ENCODE data around the gene HRH2. TPM values are rescaled to one million over a fixed set of nuclear protein-coding genes. Genes with fewer than 3 reads are reported as not detected.
A peak's percentile ranks its signal among the peaks of the same experiment; 100 is the strongest.

The HRH2 gene
- total and polyA plus RNA-seq, 7 experiments from 2014 or later = 5.0 to 26.3 (median 8.0) TPM

- H3K27ac Mint-ChIP-seq = peak overlapping the region in 5 of 9 donors; percentile 12 to 70 (median 63)
- Histone ChIP-seq H3K4me1 (ENCODE audit: control insufficient read depth in 2 of 2, insufficient read depth in 2 of 2, low read length in 2 of 2) (peaks cover 0 to 20% of the 10 kb centered on the region in 2 donors), H3K9me3 (ENCODE audit: control insufficient read depth in 2 of 3, low read length in 3 of 3) (no peaks in the 10 kb centered on the region), H3K27ac (ENCODE audit: low read depth, low read length) (no peak overlapping the region), H3K27me3 (ENCODE audit: control insufficient read depth in 2 of 2, insufficient read depth in 2 of 2, low read length in 2 of 2) (no peaks in the 10 kb centered on the region), H3K36me3 (ENCODE audit: control insufficient read depth in 2 of 3, insufficient read depth in 3 of 3, low read length in 3 of 3) (peaks cover 0 to 40% (median 10%) of the 10 kb centered on the region in 3 experiments), H3K4me3 (ENCODE audit: low read length) (no peak overlapping the region)
- peaks cover 7 to 33% (median 18%) of the 10 kb centered on the region in 5 donors for H3K36me3 Mint-ChIP-seq
- CTCF ChIA-PET = interaction anchor here (0.6 kb wide), 1 partner anchor 20 kb away, joined by 3 read pairs; no protein-coding TSS in a partner anchor
- intact Hi-C loops (cut with micrococcal nuclease) = no loop called here
- H3K27me3 Mint-ChIP-seq = no peaks in the 10 kb centered on the region
- H3K4me3 Mint-ChIP-seq = no peak overlapping the region
- ATAC-seq = no peak
- POLR2A ChIA-PET = interaction anchor here (1.0 kb wide), 1 partner anchor 10 kb away, joined by 3 read pairs; no protein-coding TSS in a partner anchor
- H3K9me3 Mint-ChIP-seq = no peaks in the 10 kb centered on the region
- DNase-seq = no peak
- H3K4me1 Mint-ChIP-seq = peaks cover 40 to 93% (median 72%) of the 10 kb centered on the region in 7 donors
These were observed 23.4 kb downstream of the HRH2 start for GRCh38 chr5:175681045-175681967.

- Histone ChIP-seq H3K9me3 (ENCODE audit: control insufficient read depth in 2 of 3, low read length in 3 of 3) (no peaks in the 10 kb centered on the region), H3K36me3 (ENCODE audit: control insufficient read depth in 2 of 3, insufficient read depth in 3 of 3, low read length in 3 of 3) (peaks cover 0 to 46% (median 12%) of the 10 kb centered on the region in 3 experiments), H3K4me3 (ENCODE audit: low read length) (no peak overlapping the region), H3K27me3 (ENCODE audit: control insufficient read depth in 2 of 2, insufficient read depth in 2 of 2, low read length in 2 of 2) (no peaks in the 10 kb centered on the region), H3K4me1 (ENCODE audit: control insufficient read depth in 2 of 2, insufficient read depth in 2 of 2, low read length in 2 of 2) (peaks cover 0 to 16% of the 10 kb centered on the region in 2 donors), H3K27ac (ENCODE audit: low read depth, low read length) (no peak overlapping the region)
- Mint-ChIP-seq H3K27ac (peak overlapping the region in 4 of 9 donors; percentile 12 to 77 (median 48)), H3K4me1 (peaks cover 33 to 92% (median 65%) of the 10 kb centered on the region in 7 donors), H3K36me3 (peaks cover 7 to 34% (median 21%) of the 10 kb centered on the region in 5 donors), H3K4me3 (no peak overlapping the region), H3K27me3 (no peaks in the 10 kb centered on the region), H3K9me3 (no peaks in the 10 kb centered on the region)
- DNase-seq (no peak), ATAC-seq (no peak)
- ChIA-PET POLR2A (interaction anchor here (1.0 kb wide), 1 partner anchor 9 kb away, joined by 3 read pairs; no protein-coding TSS in a partner anchor), CTCF (no interaction called here)
- intact Hi-C loops (cut with micrococcal nuclease) = no loop called here
These were observed 24.1 kb downstream of the HRH2 start for GRCh38 chr5:175681968-175682340.

- H3K27me3 ChIP-seq (ENCODE audit: control insufficient read depth in 2 of 2, insufficient read depth in 2 of 2, low read length in 2 of 2) = no peaks in the 10 kb centered on the region
- H3K9me3 ChIP-seq (ENCODE audit: control insufficient read depth in 2 of 3, low read length in 3 of 3) = no peaks in the 10 kb centered on the region
- H3K27ac ChIP-seq (ENCODE audit: low read depth, low read length) = no peak overlapping the region
- no peak overlapping the region for H3K4me3 ChIP-seq (ENCODE audit: low read length)
- Mint-ChIP-seq H3K4me1 (peaks cover 29 to 85% (median 59%) of the 10 kb centered on the region in 7 donors), H3K27ac (peak overlapping the region in 4 of 9 donors; percentile 31 to 77 (median 46)), H3K27me3 (no peaks in the 10 kb centered on the region), H3K9me3 (no peaks in the 10 kb centered on the region), H3K36me3 (peaks cover 7 to 34% (median 22%) of the 10 kb centered on the region in 5 donors), H3K4me3 (no peak overlapping the region)
- DNase-seq = no peak
- POLR2A ChIA-PET = no interaction called here
- CTCF ChIA-PET = no interaction called here
- intact Hi-C loops (cut with micrococcal nuclease) = no loop called here
- peaks cover 0 to 53% (median 12%) of the 10 kb centered on the region in 3 experiments for H3K36me3 ChIP-seq (ENCODE audit: control insufficient read depth in 2 of 3, insufficient read depth in 3 of 3, low read length in 3 of 3)
- ATAC-seq = no peak
- H3K4me1 ChIP-seq (ENCODE audit: control insufficient read depth in 2 of 2, insufficient read depth in 2 of 2, low read length in 2 of 2) = peaks cover 0 to 9% of the 10 kb centered on the region in 2 donors
These were observed 24.8 kb downstream of the HRH2 start for GRCh38 chr5:175682664-175683063.

- no peaks in the 10 kb centered on the region for H3K9me3 ChIP-seq (ENCODE audit: control insufficient read depth in 2 of 3, low read length in 3 of 3)
- intact Hi-C loops (cut with micrococcal nuclease) = no loop called here
- Mint-ChIP-seq H3K36me3 (peaks cover 12 to 36% (median 27%) of the 10 kb centered on the region in 5 donors), H3K9me3 (no peaks in the 10 kb centered on the region), H3K4me1 (peaks cover 29 to 85% (median 59%) of the 10 kb centered on the region in 7 donors), H3K27ac (peak overlapping the region in 1 of 9 donors; percentile 43), H3K4me3 (no peak overlapping the region), H3K27me3 (no peaks in the 10 kb centered on the region)
- DNase-seq = no peak
- no peak overlapping the region for H3K4me3 ChIP-seq (ENCODE audit: low read length)
- POLR2A ChIA-PET = no interaction called here
- H3K27me3 ChIP-seq (ENCODE audit: control insufficient read depth in 2 of 2, insufficient read depth in 2 of 2, low read length in 2 of 2) = no peaks in the 10 kb centered on the region
- H3K27ac ChIP-seq (ENCODE audit: low read depth, low read length) = no peak overlapping the region
- ATAC-seq = no peak
- H3K4me1 ChIP-seq (ENCODE audit: control insufficient read depth in 2 of 2, insufficient read depth in 2 of 2, low read length in 2 of 2) = peaks cover 0 to 4% of the 10 kb centered on the region in 2 donors
- CTCF ChIA-PET = no interaction called here
- H3K36me3 ChIP-seq (ENCODE audit: control insufficient read depth in 2 of 3, insufficient read depth in 3 of 3, low read length in 3 of 3) = peaks cover 0 to 54% (median 12%) of the 10 kb centered on the region in 3 experiments
These were observed 25.4 kb downstream of the HRH2 start for GRCh38 chr5:175683231-175683630.

- ATAC-seq = no peak
- Histone ChIP-seq H3K27ac (ENCODE audit: low read depth, low read length) (no peak overlapping the region), H3K4me1 (ENCODE audit: control insufficient read depth in 2 of 2, insufficient read depth in 2 of 2, low read length in 2 of 2) (peaks cover 0 to 6% of the 10 kb centered on the region in 2 donors), H3K36me3 (ENCODE audit: control insufficient read depth in 2 of 3, insufficient read depth in 3 of 3, low read length in 3 of 3) (peaks cover 0 to 54% (median 12%) of the 10 kb centered on the region in 3 experiments), H3K4me3 (ENCODE audit: low read length) (no peak overlapping the region), H3K27me3 (ENCODE audit: control insufficient read depth in 2 of 2, insufficient read depth in 2 of 2, low read length in 2 of 2) (no peaks in the 10 kb centered on the region), H3K9me3 (ENCODE audit: control insufficient read depth in 2 of 3, low read length in 3 of 3) (no peaks in the 10 kb centered on the region)
- intact Hi-C loops (cut with micrococcal nuclease) = no loop called here
- Mint-ChIP-seq H3K27me3 (no peaks in the 10 kb centered on the region), H3K27ac (peak overlapping the region in 1 of 9 donors; percentile 54), H3K36me3 (peaks cover 12 to 36% (median 28%) of the 10 kb centered on the region in 5 donors), H3K9me3 (no peaks in the 10 kb centered on the region), H3K4me3 (no peak overlapping the region), H3K4me1 (peaks cover 26 to 85% (median 59%) of the 10 kb centered on the region in 7 donors)
- ChIA-PET CTCF (interaction anchor here (0.6 kb wide), 1 partner anchor 15 kb away, joined by 3 read pairs; no protein-coding TSS in a partner anchor), POLR2A (interaction anchor here (1.5 kb wide), 1 partner anchor 30 kb away, joined by 4 read pairs; no protein-coding TSS in a partner anchor)
- no peak for DNase-seq
These were observed 26.1 kb downstream of the HRH2 start for GRCh38 chr5:175683921-175684320.

GRCh38 chr5:175684931-175685330 is 27.1 kb downstream of the HRH2 start:
- peaks cover 30 to 85% (median 60%) of the 10 kb centered on the region in 7 donors for H3K4me1 Mint-ChIP-seq
- H3K4me3 Mint-ChIP-seq = peak overlapping the region in 4 of 10 donors; percentile 5 to 49 (median 11)
- intact Hi-C loops (cut with micrococcal nuclease) = no loop called here
- H3K4me3 ChIP-seq (ENCODE audit: low read length) = no peak overlapping the region
- H3K4me1 ChIP-seq (ENCODE audit: control insufficient read depth in 2 of 2, insufficient read depth in 2 of 2, low read length in 2 of 2) = peaks cover 0 to 7% of the 10 kb centered on the region in 2 donors
- ATAC-seq (no peak), DNase-seq (no peak)
- H3K36me3 ChIP-seq (ENCODE audit: control insufficient read depth in 2 of 3, insufficient read depth in 3 of 3, low read length in 3 of 3) = peaks cover 0 to 56% (median 12%) of the 10 kb centered on the region in 3 experiments
- ChIA-PET CTCF (interaction anchor here (1.6 to 2.1 kb wide), 2 partner anchors 9 to 151 kb away, joined by 3 to 7 read pairs; no protein-coding TSS in a partner anchor), POLR2A (interaction anchor here (1.5 kb wide), 1 partner anchor 31 kb away, joined by 4 read pairs; no protein-coding TSS in a partner anchor)
- H3K36me3 Mint-ChIP-seq = peaks cover 12 to 30% (median 30%) of the 10 kb centered on the region in 5 donors
- H3K27ac ChIP-seq (ENCODE audit: low read depth, low read length) = no peak overlapping the region
- no peaks in the 10 kb centered on the region for H3K27me3 ChIP-seq (ENCODE audit: control insufficient read depth in 2 of 2, insufficient read depth in 2 of 2, low read length in 2 of 2)
- no peaks in the 10 kb centered on the region for H3K27me3 Mint-ChIP-seq
- no peaks in the 10 kb centered on the region for H3K9me3 ChIP-seq (ENCODE audit: control insufficient read depth in 2 of 3, low read length in 3 of 3)
- peak overlapping the region in 7 of 9 donors; percentile 0 to 83 (median 20) for H3K27ac Mint-ChIP-seq
- H3K9me3 Mint-ChIP-seq = no peaks in the 10 kb centered on the region
